Nucleus accumbens (tissue), 56 donors: ENCODE measurements around the gene POU2AF1.

Experiments
- DNase-seq, 56 donors: peaks; one replicate each; lab custom pipeline; 2025; lab: John Stamatoyannopoulos, UW

POU2AF1 gene, protein sequence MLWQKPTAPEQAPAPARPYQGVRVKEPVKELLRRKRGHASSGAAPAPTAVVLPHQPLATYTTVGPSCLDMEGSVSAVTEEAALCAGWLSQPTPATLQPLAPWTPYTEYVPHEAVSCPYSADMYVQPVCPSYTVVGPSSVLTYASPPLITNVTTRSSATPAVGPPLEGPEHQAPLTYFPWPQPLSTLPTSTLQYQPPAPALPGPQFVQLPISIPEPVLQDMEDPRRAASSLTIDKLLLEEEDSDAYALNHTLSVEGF

DNA sequence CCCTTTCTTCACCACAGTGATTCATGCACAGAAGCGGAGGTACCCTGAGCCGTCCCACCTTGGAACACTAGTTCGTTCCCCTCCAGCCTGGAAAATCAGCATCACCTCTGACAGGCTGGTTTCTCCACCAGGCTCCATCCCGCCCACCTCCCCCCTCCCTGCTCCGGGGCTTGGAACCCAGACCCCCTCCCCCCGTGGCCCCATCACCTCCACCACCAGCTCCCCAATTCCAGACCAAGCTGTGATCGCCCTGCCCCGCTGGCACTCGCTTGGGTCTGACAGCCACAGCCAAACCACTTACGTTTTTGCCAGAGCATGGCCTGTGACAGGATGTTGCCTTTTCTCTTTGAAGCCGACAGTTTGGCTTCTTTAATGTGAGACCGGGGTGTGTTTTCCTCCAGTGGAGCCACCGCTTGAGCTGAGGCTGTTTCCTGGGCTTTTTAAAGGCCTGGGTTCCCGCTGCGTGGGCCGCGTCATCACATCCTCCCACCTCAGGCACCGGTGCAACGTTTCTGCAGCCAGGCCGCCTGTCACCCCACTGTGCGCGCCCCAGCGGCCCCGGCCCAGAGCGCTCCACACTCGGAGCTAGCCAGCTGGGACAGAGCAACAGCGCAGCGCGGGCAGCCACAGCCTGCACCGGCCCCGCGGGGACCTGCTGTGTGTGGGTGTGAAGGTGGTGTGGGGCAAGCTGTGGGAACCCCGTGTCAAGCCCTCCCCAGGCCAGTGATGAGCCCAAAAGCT lies at the start of gene POU2AF1:
Gene POU2AF1, minus strand, starts transcription at position 415 of the 741 bp plus-strand sequence. Its CDS starts 98 bp downstream, at position 317.
- DNase-seq, result no peak

DNA sequence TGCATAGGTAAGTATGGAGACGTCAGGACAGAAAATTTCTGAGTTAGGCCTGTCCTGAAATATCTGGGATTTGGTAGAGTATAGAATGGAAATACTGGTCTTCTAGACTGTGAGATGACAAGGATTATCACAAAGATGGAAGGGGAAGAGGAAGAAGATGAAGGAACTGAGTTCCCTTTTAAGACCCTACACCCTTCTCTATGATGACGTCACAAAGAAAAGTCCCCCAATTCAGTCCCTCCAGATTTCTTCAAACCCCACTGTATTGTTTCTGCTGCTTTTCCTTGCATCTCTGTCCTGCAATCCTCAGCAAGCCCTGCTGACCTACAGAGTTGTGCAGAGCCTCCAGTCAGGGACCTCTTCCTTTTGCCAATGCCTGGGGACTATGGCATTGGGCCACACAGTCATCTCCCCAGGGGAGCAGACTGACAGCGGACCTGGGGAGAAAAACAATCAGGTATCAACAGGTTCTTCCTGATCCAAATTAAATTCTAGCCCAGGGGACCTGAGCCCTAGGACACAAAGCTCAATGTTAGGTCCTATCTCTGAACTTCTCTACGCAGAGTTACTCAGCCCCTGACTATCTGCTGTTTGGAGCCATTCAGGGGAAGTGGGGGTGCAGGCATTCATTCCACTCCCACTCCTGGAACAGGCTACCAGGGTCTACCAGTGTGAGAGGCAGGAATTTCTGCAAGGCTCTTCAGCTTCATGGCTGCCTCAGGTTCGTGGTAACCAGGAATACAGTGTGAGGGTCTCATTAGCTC lies 49.2 kb upstream of the POU2AF1 start:
- DNase-seq, result no peak

DNA sequence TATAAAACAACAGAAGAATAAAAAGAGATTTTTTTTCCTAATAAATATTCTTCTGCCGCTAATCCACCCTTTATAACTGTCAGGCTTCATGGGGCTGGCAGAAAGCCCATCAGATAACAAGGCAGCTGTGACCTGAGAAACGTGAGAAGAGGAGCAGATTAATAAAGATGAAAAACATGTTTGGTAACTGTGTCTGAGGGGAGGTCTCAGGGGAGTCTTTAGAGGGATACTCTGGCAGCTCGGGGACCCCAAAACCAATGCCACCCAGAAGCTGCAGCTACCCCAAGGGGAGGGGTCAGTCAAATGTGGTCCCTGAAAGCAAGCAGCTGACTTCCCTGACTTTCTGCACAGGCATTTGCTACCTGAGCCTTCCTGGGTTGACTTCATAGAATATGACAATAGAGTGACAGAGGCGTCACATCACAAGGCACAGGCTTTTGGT lies 48.4 kb upstream of the POU2AF1 start:
- DNase-seq, result no peak

DNA sequence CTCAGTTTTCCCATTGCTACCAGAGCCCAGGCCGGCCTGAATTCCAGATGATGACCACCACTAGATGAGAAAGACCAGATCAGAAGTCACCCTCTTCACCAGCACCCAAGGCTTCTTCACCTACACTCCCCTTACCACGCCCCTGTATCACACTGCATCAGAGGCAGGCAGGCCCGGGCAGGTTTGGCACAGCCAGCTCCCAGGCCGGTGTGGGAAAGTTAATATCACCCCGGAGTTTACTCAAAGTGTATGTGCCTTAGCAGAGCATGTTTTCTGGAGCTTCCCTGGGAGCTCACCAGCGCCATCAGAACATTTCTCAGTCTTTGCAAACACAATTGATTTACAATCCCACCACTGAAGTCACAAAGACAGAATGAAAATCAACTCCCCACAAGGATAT lies 47.5 kb upstream of the POU2AF1 start:
- no peak for DNase-seq

DNA sequence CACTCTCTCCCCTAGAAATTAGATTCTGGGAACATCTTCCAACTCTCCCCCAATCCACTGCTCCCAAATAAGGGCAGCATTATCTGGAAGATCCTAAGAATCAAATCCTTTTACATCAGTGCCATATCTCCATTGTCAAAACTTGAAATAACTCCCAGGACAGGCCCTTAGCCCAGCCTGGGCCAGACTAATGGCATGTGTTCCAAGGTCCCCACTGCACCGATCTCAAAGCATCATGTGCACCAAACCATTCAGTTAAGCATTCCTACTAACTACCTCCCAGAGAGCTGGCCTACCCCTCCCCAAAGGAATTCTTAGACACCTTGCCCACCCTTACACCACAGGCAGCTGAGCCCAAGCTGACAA lies 44.2 kb upstream of the POU2AF1 start:
- DNase-seq, result no peak

DNA sequence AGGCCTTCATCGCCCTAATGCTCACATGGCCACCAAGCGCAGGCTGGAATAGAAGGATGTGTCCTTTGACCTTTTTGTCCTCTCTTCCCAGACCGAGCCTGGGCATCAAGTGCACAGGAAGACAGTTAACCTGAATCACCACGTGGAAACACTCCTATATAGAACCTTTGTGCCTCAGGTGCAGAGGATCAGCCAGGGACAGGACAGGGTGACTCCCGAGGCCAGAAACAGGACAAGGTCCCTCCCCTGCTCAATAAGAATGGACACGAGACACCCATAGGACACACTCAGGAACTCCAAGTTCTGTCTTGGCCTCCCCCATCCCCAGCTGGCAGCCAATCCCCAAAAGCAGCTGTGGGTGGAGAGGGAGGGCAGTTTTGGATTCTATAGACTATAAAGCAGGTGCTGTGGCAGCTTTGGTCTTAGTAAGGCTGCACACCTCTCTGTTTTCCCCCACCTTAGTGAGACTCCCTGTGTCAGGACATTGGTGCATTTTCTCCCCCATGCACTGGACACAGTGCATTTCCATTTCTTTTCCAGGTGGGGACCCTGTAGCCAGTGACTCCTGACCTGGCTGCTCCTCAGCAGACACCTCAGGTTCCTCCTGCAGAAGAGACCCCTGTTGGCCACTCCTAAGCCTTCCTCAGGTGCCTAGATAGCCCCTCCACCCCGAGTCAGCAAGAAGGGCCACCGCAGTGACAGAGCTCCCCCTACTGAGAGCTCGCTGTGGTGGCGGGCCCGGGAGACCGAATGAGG lies 43.6 kb upstream of the POU2AF1 start:
- DNase-seq, result peak in 39 of 56 donors; percentile 3 to 73 (median 21)

DNA sequence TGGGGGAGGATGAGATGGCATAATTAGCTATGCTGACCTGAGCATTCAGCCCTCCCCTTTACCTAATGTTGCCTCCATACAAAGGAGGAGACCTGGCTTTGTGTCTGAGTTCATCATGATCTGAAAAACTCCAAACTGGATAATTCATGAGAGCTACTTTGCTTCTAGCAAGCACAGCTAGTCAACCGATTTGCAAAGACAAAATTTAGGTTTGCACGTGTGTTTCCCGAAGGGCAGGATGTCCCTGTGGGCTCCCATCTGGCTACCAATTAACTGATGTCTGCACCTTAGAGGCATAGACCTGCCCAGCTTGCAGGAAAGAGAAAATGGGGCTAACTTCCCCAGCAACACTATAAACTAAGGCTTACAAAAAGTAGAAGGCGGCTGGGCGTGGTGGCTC lies 42.2 kb upstream of the POU2AF1 start:
- no peak for DNase-seq

DNA sequence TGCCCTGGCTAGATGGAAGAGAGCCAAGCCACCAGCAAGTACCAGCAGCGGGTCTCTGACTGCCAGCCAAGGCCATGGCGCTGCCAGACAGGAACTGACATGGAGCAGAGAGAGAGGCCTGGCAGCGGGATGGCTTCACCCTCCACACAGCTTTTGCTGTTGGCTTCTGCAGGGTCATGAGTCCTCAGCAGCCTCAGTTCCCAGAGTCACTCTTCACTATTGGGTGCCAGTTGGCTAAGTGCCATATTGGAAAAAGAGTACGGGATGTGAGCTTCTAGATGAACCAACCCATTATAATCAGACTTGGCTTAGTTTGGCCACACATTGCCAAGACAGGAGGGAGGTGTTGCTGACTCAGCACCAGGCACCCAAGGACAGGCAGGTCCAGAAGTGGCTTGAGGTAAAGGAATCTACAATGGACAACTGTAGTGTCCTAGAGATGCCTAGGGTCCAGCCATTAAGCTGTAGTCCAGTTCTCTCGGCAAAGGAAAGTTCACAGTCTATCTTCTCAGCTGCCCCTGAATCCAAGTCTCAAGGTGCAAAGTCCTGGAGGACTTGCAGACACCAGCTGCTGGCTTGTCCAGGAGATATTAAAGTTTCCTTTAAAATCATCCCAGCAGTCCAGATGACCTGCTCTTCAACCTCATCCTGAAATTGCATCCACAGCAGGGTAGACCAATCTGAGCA lies 40.7 kb upstream of the POU2AF1 start:
- DNase-seq, result peak in 43 of 56 donors; percentile 8 to 72 (median 43)

DNA sequence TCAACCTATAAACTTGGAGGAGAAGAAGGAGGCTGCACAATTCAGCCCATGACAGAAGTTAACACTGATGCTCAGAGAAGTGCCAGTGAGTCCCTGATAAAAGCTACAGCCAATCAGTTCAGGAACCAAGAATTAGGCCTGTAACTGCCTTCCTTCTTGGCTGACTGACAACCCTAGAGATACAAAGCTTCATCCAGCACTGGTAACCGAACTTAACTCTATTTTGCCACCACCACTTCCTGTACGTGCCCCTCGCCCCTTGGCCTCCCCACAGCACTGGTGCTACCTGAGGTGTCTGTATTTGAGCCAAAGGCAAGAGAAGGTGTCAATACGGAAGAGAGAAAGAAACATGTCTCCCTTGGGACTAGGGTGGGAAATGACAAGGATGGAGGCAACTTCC lies 40.1 kb upstream of the POU2AF1 start:
- DNase-seq, result no peak

DNA sequence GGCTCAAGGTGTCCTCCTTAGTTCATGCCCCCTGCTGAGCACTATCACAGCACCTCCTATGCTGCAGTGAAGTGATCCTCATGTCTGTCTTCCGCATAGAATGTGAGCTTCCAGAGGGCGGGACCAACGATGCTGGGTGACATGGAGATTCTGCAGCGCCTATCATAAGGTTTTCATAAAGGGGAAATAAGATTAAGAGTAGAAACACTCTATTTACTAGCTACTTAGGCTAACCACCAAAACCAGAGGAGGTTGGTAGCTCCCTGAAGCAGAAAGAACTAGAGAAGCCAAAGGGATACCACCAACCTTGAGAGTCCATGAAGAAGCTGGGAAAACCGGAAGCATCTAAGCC lies 39.3 kb upstream of the POU2AF1 start:
- DNase-seq, result no peak

DNA sequence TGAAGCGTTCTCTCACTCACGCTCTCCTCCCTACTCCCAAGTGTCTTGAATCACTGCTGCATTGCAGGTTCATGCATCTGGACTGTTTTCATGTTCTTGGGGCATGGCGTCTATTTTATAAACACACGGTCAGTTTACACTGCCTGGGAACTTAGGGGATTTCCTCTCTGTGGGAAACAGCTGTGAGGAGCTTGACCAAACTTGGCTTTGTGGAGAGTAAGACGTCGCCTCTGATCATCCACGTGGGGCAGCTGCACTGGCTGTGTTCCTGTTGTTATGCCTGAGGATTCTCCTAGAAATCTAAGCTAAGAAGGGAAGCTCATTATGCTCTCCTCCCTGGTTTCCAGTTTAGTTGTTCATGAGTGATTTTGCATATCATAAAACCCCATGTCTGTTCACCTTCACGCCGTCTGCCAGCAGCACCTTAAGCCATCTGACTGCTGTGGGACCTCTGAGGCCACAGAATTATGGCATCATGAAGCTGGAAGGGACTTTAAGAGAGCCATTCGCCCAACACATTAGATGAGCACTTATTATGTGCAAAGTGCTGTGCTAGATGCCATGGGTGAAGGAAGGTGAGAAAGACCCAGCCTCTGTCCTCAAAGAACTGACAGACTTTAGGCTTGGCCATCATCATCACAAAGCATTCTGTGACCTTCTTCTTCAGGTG lies 38.8 kb upstream of the POU2AF1 start:
- peak in 3 of 56 donors; percentile 2 to 17 (median 12) for DNase-seq

DNA sequence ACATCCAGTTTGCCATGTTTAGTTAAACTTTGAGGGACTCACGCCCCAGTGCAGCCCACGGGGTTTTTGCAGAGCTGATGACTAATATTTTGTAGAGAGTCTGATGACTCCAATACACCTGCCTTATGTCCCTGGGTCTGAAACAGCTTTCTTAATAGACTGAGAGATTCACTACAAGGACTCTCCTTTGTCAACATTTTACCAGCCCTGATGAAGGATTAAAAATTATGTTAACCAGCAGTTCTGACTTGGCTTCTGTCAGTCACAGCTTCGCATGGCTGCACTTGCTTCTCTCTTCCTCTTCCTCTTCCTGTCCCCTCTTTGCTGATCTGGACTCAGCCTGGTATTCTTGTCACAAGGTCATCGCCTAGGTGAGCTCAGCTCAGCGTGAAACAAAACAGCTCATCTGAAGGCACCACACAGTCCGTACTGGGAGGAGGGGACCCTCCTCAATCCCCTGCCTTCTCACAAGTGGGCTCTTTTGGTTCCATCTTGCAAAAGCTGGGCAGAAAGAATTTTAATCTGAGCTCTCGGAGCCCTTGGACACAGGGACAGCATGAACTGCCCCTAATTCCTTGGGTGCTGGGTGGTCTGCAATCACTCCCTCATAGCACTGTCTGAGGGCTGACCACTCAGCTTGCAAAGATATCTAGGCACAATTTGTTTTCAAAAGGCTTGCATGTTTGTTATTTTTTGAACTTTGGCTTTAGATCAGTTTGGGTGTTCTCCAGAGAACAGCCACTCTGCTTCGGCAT lies 38.1 kb upstream of the POU2AF1 start:
- DNase-seq, result peak in 4 of 56 donors; percentile 6 to 17 (median 8)

DNA sequence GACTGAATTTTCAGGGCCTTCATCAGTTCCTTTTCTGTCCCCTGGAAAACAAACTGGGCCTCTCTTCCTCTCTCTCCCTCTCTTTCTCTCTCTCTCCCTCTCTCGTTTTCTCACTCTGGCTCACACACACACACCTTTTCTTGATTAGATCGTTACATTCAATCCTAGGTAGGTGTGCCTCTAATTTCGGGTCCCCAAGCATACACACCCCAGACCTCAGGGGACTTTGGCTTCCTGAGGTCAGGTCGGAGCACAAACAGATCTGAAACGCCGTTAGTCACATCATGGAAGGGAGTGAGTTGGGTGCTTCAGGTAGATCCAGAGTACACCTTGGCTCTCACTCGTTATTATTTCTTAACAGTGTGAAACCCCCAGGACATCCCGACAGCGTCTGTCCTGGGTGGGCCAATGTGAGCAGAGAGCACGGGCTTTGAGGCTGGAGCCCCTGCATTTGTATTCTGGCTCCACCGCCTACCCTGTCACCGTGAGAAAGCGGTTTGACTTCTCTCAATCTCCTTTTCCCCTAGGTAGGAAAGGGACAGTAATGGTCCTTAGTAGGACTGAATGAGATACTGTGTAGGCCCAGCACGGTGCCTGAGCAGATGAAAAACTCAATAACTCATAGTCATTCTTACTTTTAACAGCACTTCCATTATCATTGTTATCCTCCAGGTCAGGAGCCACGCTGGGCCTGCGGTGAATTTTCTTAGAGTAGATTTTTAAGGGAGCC lies 37.3 kb upstream of the POU2AF1 start:
- DNase-seq, result no peak

DNA sequence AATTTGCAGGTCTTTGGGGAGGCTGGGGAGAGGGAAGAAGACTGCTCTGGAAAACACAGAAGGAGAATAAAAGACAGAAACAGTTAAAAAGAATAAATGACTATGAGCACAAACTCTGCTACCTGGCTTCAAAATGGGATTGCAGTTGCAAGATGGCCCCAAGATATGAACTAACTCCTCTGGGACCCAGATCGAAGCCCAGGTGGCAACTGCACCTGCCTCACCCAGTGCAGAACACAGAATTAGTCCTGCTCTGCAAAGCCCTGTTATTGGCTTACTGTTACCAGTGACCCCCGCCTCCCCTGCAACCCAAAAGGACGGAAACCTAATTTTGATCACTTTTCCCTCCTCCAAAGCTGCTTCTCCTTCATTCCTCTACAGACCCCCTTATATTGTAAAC lies 35.9 kb upstream of the POU2AF1 start:
- no peak for DNase-seq

DNA sequence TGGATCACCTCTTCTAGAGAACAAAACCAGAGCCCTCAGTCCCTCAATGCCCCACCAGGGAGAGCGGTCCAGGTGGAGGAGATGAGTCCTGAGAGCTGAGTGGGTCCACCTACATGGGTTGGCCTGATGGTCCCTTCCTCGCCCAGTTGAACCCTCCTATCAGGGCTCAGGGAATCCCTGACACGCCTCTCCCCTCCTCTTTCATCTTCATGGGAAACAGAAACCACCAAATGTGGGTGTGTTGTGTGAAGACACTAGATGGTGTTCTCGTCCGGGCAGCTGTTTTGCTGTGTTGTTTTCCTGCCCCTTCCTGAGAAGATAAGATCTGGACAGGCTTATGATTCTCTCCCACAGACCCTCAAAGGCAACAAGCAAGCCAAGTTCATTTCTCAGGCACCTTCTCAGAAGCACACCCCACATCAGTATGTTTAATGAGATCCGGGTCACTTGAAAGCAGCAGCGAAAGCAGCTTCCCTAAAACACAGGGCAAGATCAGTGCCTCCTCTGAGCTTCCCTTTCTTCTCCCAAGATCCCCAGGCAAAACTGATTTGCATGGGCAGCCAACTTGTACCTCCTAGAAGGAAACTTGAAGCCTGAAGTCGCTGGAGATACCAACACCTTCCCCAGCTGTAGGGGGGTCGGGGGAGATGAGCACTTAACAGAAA lies 35.3 kb upstream of the POU2AF1 start:
- no peak for DNase-seq

DNA sequence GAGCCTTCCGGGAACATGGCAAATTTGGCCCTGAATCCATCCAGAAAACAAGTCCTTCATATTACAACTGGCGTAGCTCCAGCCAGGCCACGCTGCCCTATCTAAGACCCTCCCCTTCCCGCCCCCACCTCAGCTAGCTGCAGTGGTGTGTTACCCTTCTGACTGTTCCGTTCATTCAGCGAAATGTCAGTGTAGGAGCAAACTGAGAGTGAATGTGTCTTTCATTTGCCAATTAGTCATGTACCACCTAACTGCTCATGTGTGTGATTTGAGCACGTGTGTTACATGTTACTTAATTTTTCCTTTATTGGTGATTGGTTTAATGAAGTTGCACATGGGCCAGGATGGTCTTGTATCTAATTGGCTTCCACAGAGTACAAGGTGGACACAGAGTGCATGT lies 34.8 kb upstream of the POU2AF1 start:
- no peak for DNase-seq

DNA sequence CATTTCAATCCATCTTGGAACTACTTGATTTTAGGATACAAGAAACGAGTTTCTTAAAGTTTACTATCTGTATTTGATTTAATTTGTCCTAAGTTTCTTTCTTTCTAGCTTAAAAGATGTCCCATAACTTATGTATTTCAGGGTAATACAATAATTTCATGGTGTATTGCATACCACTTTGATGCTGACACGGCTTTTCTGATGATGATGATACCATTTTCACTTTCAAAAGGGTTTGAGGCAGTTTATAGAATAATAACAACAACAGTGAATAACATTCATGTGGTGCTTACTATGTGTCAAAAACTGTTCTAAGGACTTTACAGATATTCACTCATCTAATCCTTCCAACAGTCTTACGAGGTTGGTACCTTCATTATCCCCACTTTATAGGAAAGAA lies 33.2 kb upstream of the POU2AF1 start:
- DNase-seq, result no peak

DNA sequence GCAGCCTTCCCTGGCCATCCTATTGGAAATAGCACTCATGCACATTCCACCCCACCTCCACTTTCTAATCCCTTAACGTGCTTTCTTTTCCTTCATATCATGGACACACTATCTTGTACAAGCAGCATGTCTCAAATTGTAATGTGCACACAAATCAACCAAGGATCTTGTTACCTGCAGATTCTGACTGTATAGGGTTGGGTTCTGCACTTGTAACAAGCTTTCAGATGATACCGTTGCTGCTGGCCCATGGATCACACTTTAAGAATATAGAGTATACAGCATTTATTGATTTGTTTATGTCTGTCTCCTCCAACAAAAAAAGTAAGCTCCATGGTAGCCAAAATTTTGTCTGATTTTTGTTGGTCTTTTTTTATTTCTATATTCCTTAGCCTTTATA lies 32.4 kb upstream of the POU2AF1 start:
- DNase-seq, result no peak
